SU-DHL-6 (cell line): ENCODE results near the gene CCNY.

Source experiments
- CTCF ChIP-seq: fragments of 200-600 bp; sonication (generic); IDR thresholded peaks from one replicate; pipeline ENCODE4 v1.5.1; 2017; ENCODE audit warnings: antibody characterized with exemption, mild to moderate bottlenecking, low read length, moderate library complexity; ENCODE audit not compliant: insufficient read depth, poor library complexity, severe bottlenecking
- EZH2phosphoT487 ChIP-seq: fragments of 200-600 bp; sonication (generic), shearing (Covaris generic); conservative IDR thresholded peaks from 2 replicates; pipeline ENCODE4 v1.6.1; 2018; ENCODE audit warnings: mild to moderate bottlenecking, antibody characterized with exemption, low read length, moderate library complexity, mixed read lengths

DNA sequence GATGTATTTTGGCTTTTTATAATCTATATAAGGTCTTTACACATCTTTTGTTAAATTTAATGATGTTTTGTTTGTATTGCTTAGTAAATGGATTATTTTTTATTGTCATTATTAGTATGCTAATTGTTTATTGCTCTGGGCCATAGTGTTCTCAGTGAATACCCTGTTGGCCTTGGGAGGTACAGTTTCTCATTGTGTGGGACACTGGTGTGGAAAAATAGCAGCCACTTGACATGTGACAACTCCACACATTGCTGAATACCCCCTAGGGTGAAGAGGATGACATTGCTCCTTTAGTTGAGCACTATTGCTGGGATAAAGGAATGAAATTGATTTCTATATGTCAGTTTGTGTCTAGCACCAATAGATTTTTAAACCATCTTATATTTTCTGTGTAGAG lies 130.9 kb downstream of the CCNY start:
- TF ChIP-seq EZH2phosphoT487 (no peak), CTCF (no peak)
